ENCODE measurements around the gene PURB. TPM values are rescaled to one million over a fixed set of nuclear protein-coding genes. Genes with fewer than 3 reads are reported as not detected.

Gene PURB
- total and polyA plus RNA-seq, 9 of the 15 experiments (the other 6 are each of a cell fraction or from before 2014, with no cell fraction given), result 1.6 to 14.1 (median 8.8) TPM

- TF ChIP-seq IRF9 (tag; IDR thresholded peaks at IDR 0.05) (no peak), HNRNPL (IDR thresholded peaks at IDR 0.05; ENCODE audit: low read depth, low read length) (no peak), ZSCAN29 (IDR thresholded peaks at IDR 0.05) (peak; percentile 71; the same call in 1 of the 2 replicates), EP300 (IDR thresholded peaks at IDR 0.05; ENCODE audit: low read length) (peak; percentile 60), MXI1 (IDR thresholded peaks at IDR 0.05; ENCODE audit: low read depth, low read length) (peak; percentile 58), ZKSCAN1 (IDR thresholded peaks at IDR 0.05; ENCODE audit: low read depth, low read length) (no peak; the same call in none of the 2 replicates), ZBTB7A (IDR thresholded peaks at IDR 0.05; ENCODE audit: borderline replicate concordance, control insufficient read depth, low read depth, low read length) (peak; percentile 15; the same call in 1 of the 2 replicates), NCOA4 (IDR thresholded peaks at IDR 0.05; ENCODE audit: partially characterized antibody) (no peak), ZNF384 (IDR thresholded peaks at IDR 0.05; ENCODE audit: low read depth, low read length) (no peak), THAP7 (CRISPR knock-in tag; IDR thresholded peaks at IDR 0.05) (no peak), TBL1XR1 (IDR thresholded peaks at IDR 0.05; ENCODE audit: low read length in 2 of 2) (peak in 1 of 2 experiments; percentile 94; a peak in 3 of 4 replicates), NCOA1 (IDR thresholded peaks at IDR 0.05; ENCODE audit: low read depth) (peak; percentile 72), ZKSCAN8 (CRISPR knock-in tag; IDR thresholded peaks at IDR 0.05) (no peak), KLF13 (tag; IDR thresholded peaks at IDR 0.05; ENCODE audit: borderline replicate concordance, low read depth) (0 out of 2 replicates have a peak, but pooled peaks have one; percentile 36), RFX7 (CRISPR knock-in tag; IDR thresholded peaks at IDR 0.05) (no peak), ZNF282 (CRISPR knock-in tag; IDR thresholded peaks at IDR 0.05) (no peak), KAT7 (CRISPR knock-in tag; IDR thresholded peaks at IDR 0.05; ENCODE audit: borderline replicate concordance) (peak; percentile 83; the same call in 1 of the 2 replicates), ZNF407 (IDR thresholded peaks at IDR 0.05; ENCODE audit: low read depth) (no peak), ZNF253 (CRISPR knock-in tag; conservative IDR thresholded peaks at IDR 0.05) (no peak)
Observed at GRCh38 chr7:44885394-44886317, at the start of gene PURB (continued).

Measured in K562 (cell line).